Gastroesophageal sphincter (tissue), 3 donors: ENCODE data around the gene IPO4.

ENCODE experiments used
- CTCF ChIP-seq, 4 experiments: fragments of 200-600 bp in 2 of 4; fragments of 450-650 bp in 2 of 4; sonication (generic) in 1 of 4; IDR thresholded peaks; one replicate each; pipeline ENCODE4 v1.5.1; 2017 to 2019; ENCODE audit warnings: antibody characterized with exemption in 4 of 4, mild to moderate bottlenecking in 2 of 4, moderate library complexity in 2 of 4
- EP300 ChIP-seq: sonication (generic); formaldehyde crosslinking; IDR thresholded peaks from one replicate; pipeline ENCODE4 v1.6.1; 2017; ENCODE audit warnings: antibody characterized with exemption, mild to moderate bottlenecking
- POLR2A ChIP-seq, 2 donors: fragments of 450-650 bp; IDR thresholded peaks; one replicate each; pipeline ENCODE4 v1.6.1; 2017; ENCODE audit warnings: antibody characterized with exemption in 2 of 2, mild to moderate bottlenecking in 2 of 2, moderate library complexity in 1 of 2
- POLR2AphosphoS5 ChIP-seq: sonication (generic); formaldehyde crosslinking; IDR thresholded peaks from one replicate; pipeline ENCODE4 v1.6.1; 2017; ENCODE audit warnings: antibody characterized with exemption

GRCh38 chr14:24197056-24197450, 8.4 kb upstream of the IPO4 start:
- no peak for TF ChIP-seq POLR2A (IDR thresholded peaks at IDR 0.05)
- no peak for TF ChIP-seq EP300
- TF ChIP-seq CTCF (IDR thresholded peaks at IDR 0.05): no peak
- no peak for TF ChIP-seq POLR2AphosphoS5
